OCI-LY1 (cell line): Measurements from ENCODE around the gene ST8SIA2.

Experiments
- CTCF ChIP-seq: fragments of 200-600 bp; sonication (generic), shearing (Covaris generic); IDR thresholded peaks from 2 replicates; pipeline ENCODE4 v1.5.1; 2017; ENCODE audit warnings: mild to moderate bottlenecking, antibody characterized with exemption, low read length, moderate library complexity, mixed read lengths
- EZH2 ChIP-seq: fragments of 200-600 bp; sonication (generic), shearing (Covaris generic); IDR thresholded peaks from 2 replicates; pipeline ENCODE4 v1.8.0; 2017; ENCODE audit warnings: borderline replicate concordance, mixed run types, mild to moderate bottlenecking, antibody characterized with exemption, low read length, moderate library complexity, mixed read lengths

DNA sequence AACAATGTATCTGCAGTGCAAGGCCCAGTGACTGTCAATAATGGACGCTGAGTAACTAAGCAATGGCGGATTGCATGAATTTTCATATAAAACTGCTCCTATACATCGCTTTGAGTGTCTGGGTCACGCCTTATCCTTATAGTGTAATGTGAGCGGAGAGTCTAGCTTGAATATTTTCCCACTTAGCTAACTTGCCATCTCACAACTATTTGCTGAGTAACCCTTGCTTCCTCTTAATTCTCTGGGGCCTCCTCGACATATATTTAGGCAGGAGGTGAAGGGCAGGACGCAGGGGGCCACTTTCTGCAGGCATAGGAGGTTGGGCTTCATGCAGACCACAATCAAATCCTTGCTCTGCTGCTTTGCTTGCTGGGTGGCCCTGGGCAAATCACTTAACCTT lies 24.0 kb downstream of the ST8SIA2 start:
- no peak for TF ChIP-seq CTCF
- TF ChIP-seq EZH2 = no peak
